A204.1 (cell line): ENCODE measurements around the gene SMOC1.

Source experiments
- FAIRE-seq: peaks from 2 replicates; lab custom pipeline; 2012; peaks lifted over from hg19 to GRCh38; lab: Jason Lieb, UNC

The SMOC1 gene

GRCh38 chr14:69865701-69866365 lies 13.4 kb upstream of the SMOC1 start:
- FAIRE-seq: no peak

DNA sequence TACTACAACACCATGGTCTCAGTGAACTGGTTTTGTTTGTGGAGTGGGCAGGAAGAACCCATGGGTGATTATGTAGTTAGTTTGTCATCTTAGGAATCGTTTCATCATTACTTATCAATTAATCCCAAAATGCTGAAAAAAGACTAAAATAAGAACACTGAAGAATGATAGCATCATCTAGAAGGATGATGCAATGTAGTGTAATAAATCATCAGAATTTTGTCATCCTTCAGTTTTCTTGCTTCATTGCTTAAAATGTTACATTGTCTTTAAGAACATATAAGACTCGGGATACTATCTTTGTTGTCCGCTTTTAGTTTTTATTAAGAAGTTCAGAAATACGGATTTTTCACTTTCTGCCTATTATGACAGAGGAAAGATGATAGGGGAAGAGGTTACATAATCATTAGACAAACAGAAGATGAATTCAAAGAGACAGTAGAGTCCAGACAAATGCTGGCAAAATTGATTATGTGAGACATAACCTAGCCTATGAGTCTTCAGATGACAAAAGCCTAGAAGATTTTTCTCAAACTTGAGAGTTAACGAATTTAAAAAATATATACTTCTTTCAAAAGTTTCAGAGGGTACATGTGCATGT lies 10.8 kb upstream of the SMOC1 start:
- FAIRE-seq: no peak

DNA sequence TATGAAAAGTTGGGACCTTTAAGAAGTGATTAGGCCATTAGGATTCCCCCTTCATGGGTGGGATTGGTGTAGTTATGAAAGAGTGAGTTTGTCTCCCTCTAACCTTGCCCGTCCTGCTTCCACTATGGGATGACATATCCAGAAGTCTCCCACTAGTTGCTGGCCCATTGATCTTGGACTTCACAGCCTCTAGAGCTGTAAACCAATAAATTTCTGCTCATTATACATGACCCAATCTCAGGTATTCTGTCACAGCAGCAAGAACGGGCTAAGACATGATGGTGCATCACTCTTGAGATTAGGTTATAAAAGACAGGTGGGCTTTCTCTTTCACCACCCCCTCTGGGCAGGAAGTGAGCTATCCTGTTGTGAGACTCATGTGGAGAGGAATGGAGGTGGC lies 8.6 kb upstream of the SMOC1 start:
- FAIRE-seq: no peak

- FAIRE-seq: no peak
Measured at GRCh38 chr14:69873877-69874780, 5.1 kb upstream of the SMOC1 start.

- no peak for FAIRE-seq
Measured at GRCh38 chr14:69876221-69876847, 2.9 kb upstream of the SMOC1 start.

DNA sequence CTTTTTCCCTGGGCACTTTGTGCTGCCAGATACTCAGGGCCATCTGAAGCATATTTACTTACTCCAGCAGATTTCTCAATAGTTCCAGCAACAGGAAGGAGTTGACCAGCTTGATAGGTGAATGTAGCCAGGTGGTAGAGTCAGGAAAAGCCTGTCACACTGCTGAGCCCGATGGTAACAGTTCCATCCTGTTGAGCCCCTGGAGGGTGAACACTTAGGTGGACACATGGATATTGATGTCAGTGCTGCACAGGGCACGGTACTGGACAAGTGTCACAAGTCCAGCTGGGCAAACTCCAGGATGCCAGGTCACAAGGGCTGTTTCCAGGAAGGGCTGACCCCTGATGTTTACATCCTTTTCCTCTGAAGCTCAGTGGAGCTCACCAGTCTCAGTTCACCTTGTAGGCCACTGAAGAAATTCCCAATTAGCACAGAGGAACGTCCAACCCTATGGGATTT lies 2.3 kb upstream of the SMOC1 start:
- FAIRE-seq: no peak

GRCh38 chr14:69877492-69877891 lies 1.7 kb upstream of the SMOC1 start:
- no peak for FAIRE-seq

GRCh38 chr14:69878251-69878650 lies 965 bp upstream of the SMOC1 start:
- no peak for FAIRE-seq

DNA sequence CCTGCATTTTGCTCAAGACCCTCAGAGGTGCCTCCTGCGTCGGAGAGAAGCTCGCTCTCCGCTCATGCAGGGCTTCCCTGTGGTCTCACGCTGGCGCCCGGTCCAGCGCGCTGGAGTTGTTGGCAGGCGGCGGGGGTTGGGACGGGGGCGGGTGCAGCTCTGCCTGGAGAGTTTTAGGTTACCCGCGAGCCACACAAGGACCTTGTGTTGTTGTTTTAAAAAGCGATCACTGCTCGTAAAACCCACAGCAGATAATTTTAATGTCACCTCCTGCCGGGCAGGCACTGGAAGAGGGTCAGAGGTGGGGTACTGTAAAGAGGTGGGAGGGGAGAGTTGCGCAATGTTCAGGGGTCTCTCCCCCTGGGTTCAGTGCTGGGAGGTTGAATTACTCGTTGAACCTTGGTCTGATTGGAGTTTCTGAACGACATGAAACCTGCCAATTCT lies 850 bp downstream of the SMOC1 start:
- FAIRE-seq: no peak

- no peak for FAIRE-seq
Measured at GRCh38 chr14:69880893-69881292, 1.7 kb downstream of the SMOC1 start.

DNA sequence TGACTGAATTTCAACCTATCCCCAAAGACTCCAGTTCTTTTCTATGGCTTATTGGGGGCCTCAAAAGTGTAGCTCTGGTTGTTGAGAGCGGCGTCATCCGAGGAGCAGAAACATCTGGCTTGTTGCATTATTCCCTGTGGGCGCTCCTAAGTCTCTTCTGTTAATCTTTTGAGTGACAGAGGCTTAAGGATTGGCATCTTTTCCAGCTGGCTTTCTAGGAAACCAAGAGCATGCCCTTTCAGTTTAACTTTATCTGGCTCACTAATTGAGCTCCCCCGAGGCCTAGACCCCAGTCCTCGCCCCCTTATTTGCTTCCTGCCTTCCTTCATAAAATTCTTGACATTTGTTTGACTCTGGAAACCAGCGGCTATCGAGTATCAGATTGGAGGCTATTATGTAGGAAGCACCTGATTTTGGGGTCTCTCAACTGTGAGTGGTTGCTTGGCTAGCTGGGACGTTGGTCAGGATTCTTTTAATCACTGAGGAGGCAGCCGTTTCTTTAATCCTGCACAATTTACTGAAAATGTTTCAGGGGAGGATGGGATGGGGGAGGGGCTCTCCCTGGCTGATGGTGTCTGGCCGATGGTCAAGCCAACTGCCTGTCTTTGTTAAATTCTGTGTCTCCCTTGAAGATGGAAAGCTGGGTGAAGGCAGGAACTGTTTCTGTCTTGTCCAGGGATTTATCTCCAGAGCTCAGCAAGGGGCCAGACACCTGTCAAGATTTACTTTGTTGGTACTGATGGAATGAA lies 3.1 kb downstream of the SMOC1 start:
- FAIRE-seq: no peak

GRCh38 chr14:69882915-69883314 lies 3.7 kb downstream of the SMOC1 start:
- FAIRE-seq: no peak

DNA sequence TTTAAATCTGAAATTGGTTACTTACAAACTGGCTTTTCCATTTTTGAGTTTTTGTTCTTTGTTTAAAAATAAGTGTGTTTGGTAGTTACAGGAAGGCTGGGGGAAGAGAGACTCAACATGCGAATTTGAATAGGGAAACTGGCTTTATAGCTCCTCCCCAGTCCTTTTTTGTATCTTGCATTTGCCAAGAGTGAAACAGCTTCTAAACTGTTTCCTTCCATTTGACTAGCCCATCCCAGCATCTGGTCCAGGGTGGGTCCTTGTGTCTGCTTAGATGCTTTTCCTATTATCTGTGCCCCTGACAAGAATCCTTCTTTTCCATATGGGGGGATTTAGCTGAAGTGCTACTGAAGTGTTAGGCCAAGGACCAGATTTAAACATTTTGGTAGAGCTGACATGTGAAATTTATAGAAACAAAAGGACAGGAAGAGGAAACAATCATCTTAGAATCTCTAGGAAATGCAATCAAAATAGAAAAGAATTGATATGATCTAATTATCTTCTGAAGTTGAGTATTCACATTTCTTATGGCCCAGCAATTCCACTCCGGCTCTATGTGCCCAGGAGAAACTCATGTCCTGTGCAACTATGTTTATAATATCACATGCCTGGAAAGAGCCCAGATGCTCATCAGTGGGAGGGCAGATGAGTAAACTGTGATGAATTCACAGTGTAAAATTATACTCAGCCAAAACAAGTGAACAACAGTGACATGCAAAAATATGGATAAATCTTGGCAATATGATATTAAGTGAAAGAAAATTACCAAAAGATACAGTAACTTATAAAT lies 7.4 kb downstream of the SMOC1 start:
- no peak for FAIRE-seq

DNA sequence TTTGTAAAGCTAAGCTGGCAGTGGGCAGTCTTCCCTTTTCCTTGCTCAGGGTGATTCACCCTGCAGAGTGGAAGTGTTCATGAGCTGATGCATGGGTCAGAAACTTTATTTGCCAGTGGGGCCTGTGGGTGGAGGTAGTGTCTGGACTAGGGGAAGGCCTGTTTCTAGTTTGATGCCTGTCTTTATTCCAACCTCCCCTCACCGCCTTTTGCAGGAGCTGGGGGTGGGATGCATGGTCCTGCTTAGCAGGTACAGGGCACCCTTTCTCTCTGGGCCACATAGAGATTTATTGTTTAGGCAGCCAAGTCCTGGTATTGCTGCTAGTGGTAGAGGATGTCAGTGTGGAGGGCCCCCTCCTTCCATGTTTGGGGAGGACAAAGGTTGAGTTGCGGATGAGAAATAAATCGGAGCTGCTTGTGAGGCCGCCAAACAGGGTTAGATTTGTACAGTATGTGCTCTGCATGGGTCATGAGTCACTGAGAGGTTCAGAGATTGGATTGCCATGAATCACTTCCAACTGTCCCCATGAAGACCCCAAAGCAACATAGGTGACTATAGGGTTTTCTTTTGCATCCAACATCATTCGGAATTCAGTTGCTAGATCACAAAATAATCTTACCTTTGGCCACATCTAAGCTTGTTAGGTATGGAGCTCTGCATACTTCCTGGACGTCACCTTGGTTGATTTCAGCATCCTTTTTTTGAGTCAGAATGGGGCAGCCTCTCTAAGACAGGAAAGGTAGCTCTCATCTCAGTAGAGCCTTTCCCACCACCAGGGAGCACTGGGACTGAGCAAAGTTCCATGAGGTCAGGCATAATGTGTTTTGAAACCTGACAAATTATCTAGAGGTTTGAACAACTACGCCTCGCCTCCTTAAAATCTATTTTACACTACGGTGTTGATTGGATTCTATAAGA lies 8.8 kb downstream of the SMOC1 start:
- no peak for FAIRE-seq

- FAIRE-seq: no peak
Measured at GRCh38 chr14:69891422-69891821, 12.2 kb downstream of the SMOC1 start.

- no peak for FAIRE-seq
Measured at GRCh38 chr14:69895109-69895508, 15.9 kb downstream of the SMOC1 start.

DNA sequence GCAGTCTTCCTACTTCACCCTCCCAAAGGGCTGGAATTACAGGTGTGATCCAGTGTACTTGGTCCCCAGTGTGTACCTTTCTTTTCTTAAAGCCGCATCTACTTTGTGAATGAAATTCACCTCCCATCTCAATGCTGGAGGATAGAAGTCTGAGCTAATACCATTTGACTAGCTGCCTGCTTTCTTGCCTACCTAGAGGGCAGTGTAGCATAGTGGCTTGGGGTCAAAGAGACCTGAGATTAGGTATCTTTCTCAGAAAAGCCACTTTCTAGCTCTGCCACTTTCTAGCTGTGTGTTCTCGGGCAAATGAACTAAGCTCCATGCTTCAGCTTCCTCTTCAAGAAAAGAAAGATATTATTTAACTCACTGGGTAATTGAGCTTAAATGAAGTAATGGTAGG lies 16.9 kb downstream of the SMOC1 start:
- FAIRE-seq: no peak

- FAIRE-seq: no peak
Measured at GRCh38 chr14:69896972-69897371, 17.8 kb downstream of the SMOC1 start.

GRCh38 chr14:69900603-69901002 lies 21.4 kb downstream of the SMOC1 start:
- no peak for FAIRE-seq
